A549 treated with DMSO at 1 μM for 4 hours (cell line): ENCODE results near the gene SHROOM2. TPM values are rescaled to one million over a fixed set of nuclear protein-coding genes. Genes with fewer than 3 reads are reported as not detected.

Source experiments
- total RNA-seq: library from RNA; stranded (reverse); fragments of 200-300 nt; extraction: Qiagen RNA extraction; gene quantifications from 5 replicates; pipeline ENCODE4 v1.2.3, GENCODE V29; 2022; ENCODE audit warnings: low read depth

SHROOM2 gene
- total RNA-seq: 0.24 to 0.33 TPM (median 0.28 TPM) in 5 replicates

DNA sequence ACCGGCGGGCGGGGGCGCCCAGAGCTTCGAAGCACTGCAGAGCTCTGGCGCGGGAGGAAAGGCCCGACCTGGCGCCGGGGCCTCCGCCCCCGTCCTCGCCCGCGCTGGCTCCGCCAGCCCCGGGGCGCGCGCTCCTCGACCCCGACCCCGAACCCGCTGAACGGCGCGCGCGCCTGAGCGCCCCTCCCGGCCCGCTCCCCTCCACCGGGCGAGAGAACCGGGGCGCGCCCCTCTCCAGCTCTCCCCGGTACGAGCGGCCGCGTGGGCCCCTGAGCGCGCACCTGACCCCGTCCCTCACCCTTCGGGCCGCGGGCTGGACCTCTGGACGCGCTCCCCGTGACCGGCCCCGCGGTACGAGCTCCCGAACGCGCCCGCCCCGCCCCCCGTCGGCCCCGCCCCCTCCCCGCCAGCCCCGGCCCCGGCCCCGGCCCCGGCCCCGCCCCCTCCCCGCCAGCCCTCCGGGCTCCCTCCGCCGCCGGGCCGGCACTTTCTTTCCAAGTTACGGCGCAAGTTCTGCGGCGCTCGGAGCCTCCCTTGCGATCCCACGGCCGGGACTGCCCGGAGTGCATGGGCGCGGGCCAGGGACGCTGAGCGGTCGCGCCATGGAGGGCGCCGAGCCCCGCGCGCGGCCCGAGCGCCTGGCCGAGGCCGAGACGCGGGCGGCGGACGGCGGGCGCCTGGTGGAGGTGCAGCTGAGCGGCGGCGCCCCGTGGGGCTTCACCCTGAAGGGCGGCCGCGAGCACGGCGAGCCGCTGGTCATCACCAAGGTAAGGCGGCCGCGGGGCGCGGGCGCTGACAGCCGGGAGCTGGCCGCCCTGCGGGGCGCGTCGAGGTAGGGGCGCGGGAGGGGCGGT is at the start of gene SHROOM2:
SHROOM2 (plus strand) TSS at position 486 of the 854 bp plus-strand sequence; CDS start at position 603, 117 bp downstream.

GRCh38 chrX:9765737-9766097 is 20.5 kb upstream of the SHROOM2 start, which contains the start of gene GPR143:
Gene GPR143, minus strand, starts transcription at chrX:9765847. Its CDS starts 30 bp downstream, at chrX:9765817.

DNA sequence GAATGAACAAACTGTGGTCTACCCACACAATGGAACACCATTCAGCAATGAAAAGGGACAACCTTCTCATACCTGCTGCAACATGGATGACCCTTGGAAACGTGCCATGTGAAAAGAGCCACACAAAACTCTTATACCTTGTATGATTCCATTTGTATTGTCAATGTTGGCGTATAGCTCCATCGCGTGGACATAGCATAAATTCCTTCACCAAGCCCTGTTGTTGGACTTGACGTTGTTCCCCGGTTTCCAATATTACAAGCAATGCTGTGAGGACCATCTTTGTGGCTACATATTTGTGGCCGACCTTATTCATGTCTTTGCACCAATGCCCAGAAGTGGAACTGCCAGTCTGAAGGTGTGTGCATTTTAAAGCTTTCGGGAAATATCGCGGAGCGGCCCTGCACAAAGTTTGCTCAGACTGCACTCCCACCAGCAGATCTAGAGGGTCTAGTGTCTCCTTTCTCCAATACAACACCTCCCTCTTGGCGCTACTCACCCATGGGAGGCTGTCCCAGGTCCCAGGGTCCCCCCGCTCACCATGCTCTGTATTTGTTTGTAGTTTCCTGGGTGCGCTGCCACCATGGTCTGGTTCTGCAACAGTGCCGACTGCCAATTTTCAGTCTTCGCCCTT is 180.7 kb downstream of the SHROOM2 start, which contains the start of gene CLDN34:
CLDN34 (plus strand) TSS at position 584 of the 634 bp plus-strand sequence; CDS start at position 584, 0 bp downstream.

Other genes with a start within 250 kb of the SHROOM2 start
- 0.06 to 0.20 TPM (median 0.11 TPM) in 3 of 5 replicates, not detected in the others for gene GPR143, start 20.6 kb upstream of the SHROOM2 start, total RNA-seq
- gene CLDN34, start 180.9 kb downstream of the SHROOM2 start, total RNA-seq: not detected in 5 replicates